WI38 (cell line): ENCODE results near the gene STK39.
A peak's percentile ranks its signal among the peaks of the same experiment; 100 is the strongest.

Source experiments
- H3K4me3 ChIP-seq: 2 replicates; pipeline ENCODE4 v1.5.1; 2011; ENCODE audit warnings: low read depth, mild to moderate bottlenecking, control low read depth, low read length
- CTCF ChIP-seq: IDR thresholded peaks from 2 replicates; pipeline ENCODE4 v1.5.1; 2012; ENCODE audit warnings: low read depth, mild to moderate bottlenecking, control low read depth, low read length

The STK39 gene

GRCh38 chr2:168166902-168167510 is 80.4 kb downstream of the STK39 start:
- H3K4me3 ChIP-seq, result no peak overlapping the region
- TF ChIP-seq CTCF, result no peak

GRCh38 chr2:168165985-168166901 is 81.2 kb downstream of the STK39 start:
- no peak for TF ChIP-seq CTCF

GRCh38 chr2:168165397-168165796 is 82.0 kb downstream of the STK39 start:
- no peak for TF ChIP-seq CTCF

More at GRCh38 chr2:168165985-168166901, 81.2 kb downstream of the STK39 start:
- H3K4me3 ChIP-seq, result no peak overlapping the region

GRCh38 chr2:168160897-168161296 is 86.5 kb downstream of the STK39 start:
- H3K4me3 ChIP-seq, result no peak overlapping the region

More at GRCh38 chr2:168165397-168165796, 82.0 kb downstream of the STK39 start:
- no peak overlapping the region for H3K4me3 ChIP-seq

GRCh38 chr2:168159754-168160585 is 87.4 kb downstream of the STK39 start:
- no peak overlapping the region for H3K4me3 ChIP-seq
- TF ChIP-seq CTCF, result no peak

More at GRCh38 chr2:168160897-168161296, 86.5 kb downstream of the STK39 start:
- TF ChIP-seq CTCF, result peak; percentile 13; the same call in 1 of the 2 replicates

- no peak for TF ChIP-seq CTCF
- H3K4me3 ChIP-seq, result no peak overlapping the region
These were observed 88.8 kb downstream of the STK39 start for GRCh38 chr2:168158586-168158985.
